GM21526 (cell line): ENCODE results near the gene DAZL.

Source experiments
- ATAC-seq: cut with Tn5 transposase; IDR thresholded peaks from one replicate; pipeline ENCODE4 v1.9.1; 2021; ENCODE audit warnings: moderate library complexity; ENCODE audit not compliant: unreplicated experiment, low FRiP score

DAZL gene

GRCh38 chr3:16596352-16597032, 8.7 kb downstream of the DAZL start:
- ATAC-seq, result peak; percentile 58

GRCh38 chr3:16595778-16596177, 9.4 kb downstream of the DAZL start:
- ATAC-seq, result no peak

GRCh38 chr3:16589867-16590624, 15.2 kb downstream of the DAZL start:
- ATAC-seq, result peak; percentile 98

GRCh38 chr3:16589120-16589519, 16.1 kb downstream of the DAZL start:
- ATAC-seq, result no peak

GRCh38 chr3:16587681-16588060, 17.6 kb downstream of the DAZL start:
- ATAC-seq, result no peak

- ATAC-seq, result no peak
Observed at GRCh38 chr3:16587047-16587680, 18.1 kb downstream of the DAZL start.

GRCh38 chr3:16584880-16585279, 20.3 kb downstream of the DAZL start:
- no peak for ATAC-seq

- ATAC-seq, result no peak
Observed at GRCh38 chr3:16583551-16583950, 21.7 kb downstream of the DAZL start.

GRCh38 chr3:16570113-16570512, 35.1 kb downstream of the DAZL start:
- ATAC-seq, result no peak

GRCh38 chr3:16568532-16568931, 36.7 kb downstream of the DAZL start:
- ATAC-seq, result no peak

- ATAC-seq, result no peak
Observed at GRCh38 chr3:16568115-16568514, 37.1 kb downstream of the DAZL start.

- ATAC-seq, result no peak
Observed at GRCh38 chr3:16559653-16560365, 45.4 kb downstream of the DAZL start.

GRCh38 chr3:16554126-16554525, 51.1 kb downstream of the DAZL start:
- no peak for ATAC-seq

GRCh38 chr3:16552757-16553156, 52.5 kb downstream of the DAZL start:
- no peak for ATAC-seq

- ATAC-seq, result no peak
Observed at GRCh38 chr3:16551342-16551976, 53.8 kb downstream of the DAZL start.

GRCh38 chr3:16550676-16551341, 54.4 kb downstream of the DAZL start:
- peak; percentile 82 for ATAC-seq

- no peak for ATAC-seq
Observed at GRCh38 chr3:16550305-16550675, 54.9 kb downstream of the DAZL start.

- ATAC-seq, result no peak
Observed at GRCh38 chr3:16548721-16549120, 56.5 kb downstream of the DAZL start.

GRCh38 chr3:16547561-16548357, 57.5 kb downstream of the DAZL start:
- no peak for ATAC-seq
